Muscle layer of duodenum (tissue), 2 donors: ENCODE measurements around the gene CHST12.

Source experiments
- H3K27ac ChIP-seq: one replicate; pipeline ENCODE4 v1.7.0; 2013; ENCODE audit warnings: mild to moderate bottlenecking, low read length
- H3K27me3 ChIP-seq: one replicate; pipeline ENCODE4 v1.7.0; 2013; ENCODE audit warnings: low read depth, mild to moderate bottlenecking, control low read depth, low read length
- H3K36me3 ChIP-seq, 2 donors: one replicate each; pipeline ENCODE4 v1.7.0; 2013; ENCODE audit warnings: low read length in 2 of 2, control low read depth in 1 of 2, mild to moderate bottlenecking in 1 of 2; ENCODE audit not compliant: insufficient read depth in 2 of 2, control insufficient read depth in 1 of 2
- H3K4me1 ChIP-seq, 2 donors: one replicate each; pipeline ENCODE4 v1.7.0; 2013; ENCODE audit warnings: low read length in 2 of 2, mild to moderate bottlenecking in 2 of 2, control low read depth in 1 of 2, moderate library complexity in 1 of 2; ENCODE audit not compliant: insufficient read depth in 2 of 2, control insufficient read depth in 1 of 2
- H3K4me3 ChIP-seq, 2 donors: one replicate each; pipeline ENCODE4 v1.7.0; 2013; ENCODE audit warnings: low read length in 2 of 2, low read depth in 1 of 2, mild to moderate bottlenecking in 1 of 2
- H3K9me3 ChIP-seq, 2 donors: one replicate each; pipeline ENCODE4 v1.7.0; 2013; ENCODE audit warnings: low read length in 2 of 2, control low read depth in 1 of 2, mild to moderate bottlenecking in 1 of 2; ENCODE audit not compliant: control insufficient read depth in 1 of 2
- donor health status: healthy.

CHST12 gene

GRCh38 chr7:2476776-2477446 lies 73.5 kb downstream of the CHST12 start:
- H3K9me3 ChIP-seq = no peaks in the 10 kb centered on the region
- H3K36me3 ChIP-seq = no peaks in the 10 kb centered on the region

GRCh38 chr7:2477447-2478398 lies 74.3 kb downstream of the CHST12 start:
- peaks cover 0 to 23% of the 10 kb centered on the region in 2 donors for H3K4me1 ChIP-seq
- no peaks in the 10 kb centered on the region for H3K27me3 ChIP-seq
- no peak overlapping the region for H3K4me3 ChIP-seq

More at GRCh38 chr7:2476776-2477446, 73.5 kb downstream of the CHST12 start:
- H3K27ac ChIP-seq = no peak overlapping the region
- no peaks in the 10 kb centered on the region for H3K27me3 ChIP-seq
- no peak overlapping the region for H3K4me3 ChIP-seq
- H3K4me1 ChIP-seq = peaks cover 0 to 23% of the 10 kb centered on the region in 2 donors

GRCh38 chr7:2478399-2478785 lies 75.0 kb downstream of the CHST12 start:
- Histone ChIP-seq H3K9me3 (peaks cover 0 to 10% of the 10 kb centered on the region in 2 donors), H3K27ac (no peak overlapping the region), H3K4me3 (no peak overlapping the region), H3K36me3 (no peaks in the 10 kb centered on the region), H3K27me3 (no peaks in the 10 kb centered on the region), H3K4me1 (peaks cover 0 to 23% of the 10 kb centered on the region in 2 donors)

More at GRCh38 chr7:2477447-2478398, 74.3 kb downstream of the CHST12 start:
- Histone ChIP-seq H3K9me3 (peaks cover 0 to 4% of the 10 kb centered on the region in 2 donors), H3K27ac (no peak overlapping the region), H3K36me3 (no peaks in the 10 kb centered on the region)

- H3K27ac ChIP-seq = no peak overlapping the region
- H3K27me3 ChIP-seq = no peaks in the 10 kb centered on the region
- peaks cover 0 to 12% of the 10 kb centered on the region in 2 donors for H3K9me3 ChIP-seq
- H3K36me3 ChIP-seq = no peaks in the 10 kb centered on the region
- no peak overlapping the region for H3K4me3 ChIP-seq
- H3K4me1 ChIP-seq = peaks cover 0 to 23% of the 10 kb centered on the region in 2 donors
These were observed 75.4 kb downstream of the CHST12 start for GRCh38 chr7:2478800-2479199.

- Histone ChIP-seq H3K4me3 (no peak overlapping the region), H3K27me3 (no peaks in the 10 kb centered on the region), H3K36me3 (no peaks in the 10 kb centered on the region), H3K4me1 (peaks cover 0 to 23% of the 10 kb centered on the region in 2 donors), H3K27ac (no peak overlapping the region), H3K9me3 (peaks cover 0 to 12% of the 10 kb centered on the region in 2 donors)
These were observed 76.1 kb downstream of the CHST12 start for GRCh38 chr7:2479276-2480069.

GRCh38 chr7:2480070-2480408 lies 76.6 kb downstream of the CHST12 start:
- peaks cover 0 to 12% of the 10 kb centered on the region in 2 donors for H3K9me3 ChIP-seq
- H3K27me3 ChIP-seq = no peaks in the 10 kb centered on the region
- peaks cover 0 to 23% of the 10 kb centered on the region in 2 donors for H3K4me1 ChIP-seq

GRCh38 chr7:2481195-2481594 lies 77.8 kb downstream of the CHST12 start:
- Histone ChIP-seq H3K9me3 (peaks cover 0 to 12% of the 10 kb centered on the region in 2 donors), H3K4me3 (no peak overlapping the region), H3K27me3 (no peaks in the 10 kb centered on the region), H3K36me3 (no peaks in the 10 kb centered on the region), H3K27ac (no peak overlapping the region), H3K4me1 (peaks cover 0 to 23% of the 10 kb centered on the region in 2 donors)

More at GRCh38 chr7:2480070-2480408, 76.6 kb downstream of the CHST12 start:
- H3K4me3 ChIP-seq = no peak overlapping the region
- no peaks in the 10 kb centered on the region for H3K36me3 ChIP-seq
- no peak overlapping the region for H3K27ac ChIP-seq

GRCh38 chr7:2482725-2483451 lies 79.5 kb downstream of the CHST12 start:
- H3K4me1 ChIP-seq = peaks cover 0 to 24% of the 10 kb centered on the region in 2 donors
- H3K27me3 ChIP-seq = no peaks in the 10 kb centered on the region
- H3K27ac ChIP-seq = no peak overlapping the region
- H3K36me3 ChIP-seq = no peaks in the 10 kb centered on the region
- peaks cover 0 to 12% of the 10 kb centered on the region in 2 donors for H3K9me3 ChIP-seq
- no peak overlapping the region for H3K4me3 ChIP-seq

- no peak overlapping the region for H3K4me3 ChIP-seq
- H3K27me3 ChIP-seq = no peaks in the 10 kb centered on the region
- no peaks in the 10 kb centered on the region for H3K36me3 ChIP-seq
- H3K9me3 ChIP-seq = peaks cover 0 to 12% of the 10 kb centered on the region in 2 donors
- H3K4me1 ChIP-seq = peaks cover 0 to 24% of the 10 kb centered on the region in 2 donors
- no peak overlapping the region for H3K27ac ChIP-seq
These were observed 80.1 kb downstream of the CHST12 start for GRCh38 chr7:2483494-2483893.

- no peak overlapping the region for H3K27ac ChIP-seq
- peaks cover 0 to 26% of the 10 kb centered on the region in 2 donors for H3K4me1 ChIP-seq
These were observed 81.5 kb downstream of the CHST12 start for GRCh38 chr7:2484868-2485267.

More at GRCh38 chr7:2484868-2485267, 81.5 kb downstream of the CHST12 start:
- Histone ChIP-seq H3K4me3 (no peak overlapping the region), H3K36me3 (no peaks in the 10 kb centered on the region), H3K9me3 (peaks cover 0 to 12% of the 10 kb centered on the region in 2 donors), H3K27me3 (no peaks in the 10 kb centered on the region)
